CD14-positive monocyte (primary cell): ENCODE data around the gene INPP1. TPM values are rescaled to one million over a fixed set of nuclear protein-coding genes. Genes with fewer than 3 reads are reported as not detected.

Experiments used
- DNase-seq, 3 donors: peaks; one replicate each; pipeline ENCODE4 v3.0.0-alpha.2; 2011 to 2022
- H2AFZ ChIP-seq: 2 replicates; pipeline ENCODE4 v1.6.0; 2012; ENCODE audit warnings: mild to moderate bottlenecking, low read depth, low read length, inconsistent platforms; ENCODE audit not compliant: insufficient read depth, poor library complexity, severe bottlenecking
- H3K27ac ChIP-seq, 2 donors: 1 replicate in 1 of 2; 2 replicates in 1 of 2; pipeline ENCODE4 v1.5.1; 2012 to 2013; ENCODE audit warnings: low read length in 2 of 2, control low read depth in 1 of 2, inconsistent platforms in 1 of 2, low read depth in 1 of 2, mild to moderate bottlenecking in 1 of 2
- H3K27me3 ChIP-seq, 2 donors: one replicate each; pipeline versions ENCODE4 v1.6.0 to v1.6.1; 2011 to 2013; ENCODE audit warnings: low read length in 2 of 2; ENCODE audit not compliant: control insufficient read depth in 2 of 2, insufficient read depth in 2 of 2
- H3K36me3 ChIP-seq, 2 donors: replicated peaks in 1 of 2; 1 replicate in 1 of 2; 2 replicates in 1 of 2; pipeline versions ENCODE4 v1.5.1 to v1.6.1; 2012 to 2013; ENCODE audit warnings: low read length in 2 of 2, control low read depth in 1 of 2, inconsistent platforms in 1 of 2, mild to moderate bottlenecking in 1 of 2; ENCODE audit not compliant: insufficient read depth in 2 of 2, control insufficient read depth in 1 of 2
- H3K4me1 ChIP-seq, 2 donors: 1 replicate in 1 of 2; 2 replicates in 1 of 2; pipeline versions ENCODE4 v1.5.1 to v1.6.1; 2012 to 2013; ENCODE audit warnings: low read length in 2 of 2, control low read depth in 1 of 2, inconsistent platforms in 1 of 2, mild to moderate bottlenecking in 1 of 2, moderate library complexity in 1 of 2; ENCODE audit not compliant: insufficient read depth in 2 of 2, control insufficient read depth in 1 of 2
- H3K4me2 ChIP-seq: replicated peaks from 2 replicates; pipeline ENCODE3; 2012; ENCODE audit warnings: low read length, moderate library complexity, mild to moderate bottlenecking; ENCODE audit not compliant: poor library complexity, severe bottlenecking; ENCODE audit errors: extremely low read depth
- H3K4me3 ChIP-seq, 3 experiments: fragments of 200-600 bp in 1 of 3; sonication (generic) in 1 of 3; replicated peaks in 1 of 3; 1 replicate in 2 of 3; 2 replicates in 1 of 3; pipeline ENCODE4 v1.5.1; 2011 to 2013; ENCODE audit warnings: low read length in 3 of 3, mild to moderate bottlenecking in 3 of 3, control low read depth in 2 of 3, low read depth in 2 of 3, inconsistent platforms in 1 of 3, moderate library complexity in 1 of 3
- H3K79me2 ChIP-seq: 2 replicates; pipeline ENCODE4 v1.6.0; 2012; ENCODE audit warnings: mild to moderate bottlenecking, control low read depth, inconsistent platforms, low read length, moderate library complexity; ENCODE audit not compliant: insufficient read depth
- H3K9ac ChIP-seq: 2 replicates; pipeline ENCODE4 v1.6.0; 2017; ENCODE audit warnings: low read length, mild to moderate bottlenecking; ENCODE audit not compliant: insufficient read depth, poor library complexity, severe bottlenecking
- H3K9me3 ChIP-seq, 2 donors: replicated peaks in 1 of 2; 1 replicate in 1 of 2; 2 replicates in 1 of 2; pipeline versions ENCODE4 v1.5.1 to v1.6.1; 2012 to 2013; ENCODE audit warnings: low read length in 2 of 2, control low read depth in 1 of 2; ENCODE audit not compliant: control insufficient read depth in 1 of 2, insufficient read depth in 1 of 2
- H4K20me1 ChIP-seq: 2 replicates; pipeline ENCODE4 v1.6.0; 2012; ENCODE audit warnings: mild to moderate bottlenecking, low read length, control low read depth, moderate library complexity; ENCODE audit not compliant: insufficient read depth
- H3K27ac Mint-ChIP-seq, 7 donors: one replicate each; pipeline ENCODE4 v1.8.0; 2020; ENCODE audit warnings: mild to moderate bottlenecking in 7 of 7, mixed read lengths in 7 of 7, moderate library complexity in 6 of 7, inconsistent platforms in 2 of 7
- H3K27me3 Mint-ChIP-seq, 3 donors: one replicate each; pipeline ENCODE4 v1.8.0; 2021 to 2022; ENCODE audit warnings: low read depth in 3 of 3, mild to moderate bottlenecking in 3 of 3, mixed read lengths in 3 of 3, moderate library complexity in 3 of 3, inconsistent platforms in 1 of 3
- H3K36me3 Mint-ChIP-seq, 2 donors: one replicate each; pipeline ENCODE4 v1.8.0; 2020; ENCODE audit warnings: mixed read lengths in 2 of 2, inconsistent platforms in 1 of 2, mild to moderate bottlenecking in 1 of 2
- H3K4me1 Mint-ChIP-seq: one replicate; pipeline ENCODE4 v1.8.0; 2020; ENCODE audit warnings: mild to moderate bottlenecking, mixed read lengths
- H3K4me3 Mint-ChIP-seq, 2 donors: one replicate each; pipeline ENCODE4 v1.8.0; 2020; ENCODE audit warnings: mild to moderate bottlenecking in 2 of 2, mixed read lengths in 2 of 2, moderate library complexity in 1 of 2
- H3K9me3 Mint-ChIP-seq, 7 donors: one replicate each; pipeline ENCODE4 v1.8.0; 2020 to 2022; ENCODE audit warnings: mixed read lengths in 7 of 7, mild to moderate bottlenecking in 6 of 7, moderate library complexity in 6 of 7, inconsistent platforms in 2 of 7
- CTCF ChIP-seq: fragments of 200-600 bp; IDR thresholded peaks from one replicate; pipeline ENCODE4 v1.8.0; 2022; ENCODE audit warnings: antibody characterized with exemption, mild to moderate bottlenecking
- WGBS: methylation state at CpG from one replicate; pipeline ENCODE4 v1.1.5; 2013; ENCODE audit warnings: missing lambda C conversion rate; ENCODE audit not compliant: insufficient coverage; 5-methylcytosine and 5-hydroxymethylcytosine counted together
- intact Hi-C, 2 donors: fragments of 100-400 bp; cut with micrococcal nuclease; formaldehyde crosslinking; loops; one replicate each; pipeline versions ENCODE4 v1.15.0 to v1.15.1; 2023
- polyA plus RNA-seq, 3 donors: library from polyadenylated mRNA; depleted of rRNA in 1 of 3; unstranded in 2 of 3; stranded (reverse) in 1 of 3; fragments of 300-500 nt in 2 of 3; fragments of >200 nt in 1 of 3; fragmentation: Illumina TruSeq in 2 of 3; gene quantifications; 1 replicate in 2 of 3; 2 replicates in 1 of 3; pipeline ENCODE4 v1.2.3, GENCODE V29; 2012 to 2021

Gene INPP1
- polyA plus RNA-seq, 3 donors = 8.9 to 17.8 (median 13.3) TPM

GRCh38 chr2:190339394-190339793, 4.0 kb upstream of the INPP1 start:
- Histone ChIP-seq H3K4me3 (no peak overlapping the region), H3K4me1 (peaks cover 11 to 12% of the 10 kb centered on the region in 2 donors), H3K79me2 (peaks cover 4% of the 10 kb centered on the region), H4K20me1 (no peaks in the 10 kb centered on the region), H3K4me2 (no peak overlapping the region), H3K36me3 (no peaks in the 10 kb centered on the region), H3K9ac (no peak overlapping the region), H3K9me3 (no peaks in the 10 kb centered on the region), H2AFZ (no peak overlapping the region), H3K27me3 (no peaks in the 10 kb centered on the region), H3K27ac (no peak overlapping the region)
- H3K27ac Mint-ChIP-seq = no peak overlapping the region
- peaks cover 12% of the 10 kb centered on the region for H3K4me1 Mint-ChIP-seq
- no peak for TF ChIP-seq CTCF
- WGBS = no CpG with 5 or more reads among the region's 1 CpG
- H3K9me3 Mint-ChIP-seq = peaks cover 0 to 1% (median 0%) of the 10 kb centered on the region in 7 donors
- H3K4me3 Mint-ChIP-seq = no peak overlapping the region
- no peaks in the 10 kb centered on the region for H3K27me3 Mint-ChIP-seq
- intact Hi-C loops = no loop called here
- DNase-seq = no peak
- H3K36me3 Mint-ChIP-seq = no peaks in the 10 kb centered on the region

GRCh38 chr2:190340369-190340768, 3.0 kb upstream of the INPP1 start:
- no peak overlapping the region for H3K4me3 ChIP-seq
- DNase-seq = no peak
- no peaks in the 10 kb centered on the region for H3K36me3 ChIP-seq
- no peaks in the 10 kb centered on the region for H3K9me3 ChIP-seq
- peaks cover 16% of the 10 kb centered on the region for H3K4me1 Mint-ChIP-seq
- no peaks in the 10 kb centered on the region for H3K36me3 Mint-ChIP-seq
- H3K4me2 ChIP-seq = no peak overlapping the region
- H3K27me3 ChIP-seq = no peaks in the 10 kb centered on the region
- peaks cover 0 to 1% (median 0%) of the 10 kb centered on the region in 7 donors for H3K9me3 Mint-ChIP-seq
- TF ChIP-seq CTCF = no peak
- peaks cover 12% of the 10 kb centered on the region for H3K79me2 ChIP-seq
- WGBS = 83% methylated on average over 1 of the region's 2 CpGs
- no peak overlapping the region for H3K4me3 Mint-ChIP-seq
- no peak overlapping the region for H3K27ac Mint-ChIP-seq
- H3K27ac ChIP-seq = no peak overlapping the region
- intact Hi-C loops = no loop called here
- no peaks in the 10 kb centered on the region for H4K20me1 ChIP-seq
- no peak overlapping the region for H2AFZ ChIP-seq
- H3K27me3 Mint-ChIP-seq = no peaks in the 10 kb centered on the region
- H3K4me1 ChIP-seq = peaks cover 18 to 20% of the 10 kb centered on the region in 2 donors
- H3K9ac ChIP-seq = no peak overlapping the region
